MM.1S (cell line): Measurements from ENCODE around the gene PRKAR1B.

ENCODE experiments used
- DNase-seq: peaks from one replicate; pipeline ENCODE4 v3.0.0-alpha.2; 2015
- H2AFZ ChIP-seq: fragments of 300-600 bp; sonication (generic); 2 replicates; pipeline ENCODE4 v1.6.0; 2016; ENCODE audit warnings: antibody characterized with exemption, low read length
- H3F3A ChIP-seq: fragments of 300-600 bp; sonication (generic); 2 replicates; pipeline ENCODE4 v1.6.1; 2016; ENCODE audit warnings: mild to moderate bottlenecking, antibody characterized with exemption, low read length, moderate library complexity, mixed read lengths; ENCODE audit not compliant: insufficient read depth
- H3K27ac ChIP-seq: fragments of 300-600 bp; sonication (generic); 2 replicates; pipeline ENCODE4 v1.5.1; 2016; ENCODE audit warnings: mild to moderate bottlenecking, low read length
- H3K27me3 ChIP-seq: fragments of 300-600 bp; sonication (generic); replicated peaks from 2 replicates; pipeline ENCODE4 v1.6.0; 2016; ENCODE audit warnings: low read length; ENCODE audit not compliant: insufficient read depth
- H3K36me3 ChIP-seq: fragments of 300-600 bp; sonication (generic); replicated peaks from 2 replicates; pipeline ENCODE4 v1.6.1; 2016; ENCODE audit warnings: mild to moderate bottlenecking, low read length, mixed read lengths; ENCODE audit not compliant: insufficient read depth
- H3K4me1 ChIP-seq: fragments of 300-600 bp; sonication (generic); 2 replicates; pipeline ENCODE4 v1.6.1; 2016; ENCODE audit warnings: low read length, mixed read lengths
- H3K4me2 ChIP-seq: fragments of 300-600 bp; sonication (generic); 2 replicates; pipeline ENCODE4 v1.6.0; 2016; ENCODE audit warnings: low read depth, low read length
- H3K4me3 ChIP-seq: fragments of 300-600 bp; sonication (generic); 2 replicates; pipeline ENCODE4 v1.5.1; 2016; ENCODE audit warnings: low read length, mixed read lengths
- H3K79me2 ChIP-seq: fragments of 300-600 bp; sonication (generic); 2 replicates; pipeline ENCODE4 v1.6.1; 2016; ENCODE audit warnings: mixed run types, low read length, mixed read lengths
- H3K9ac ChIP-seq: fragments of 300-600 bp; sonication (generic); 2 replicates; pipeline ENCODE4 v1.6.1; 2016; ENCODE audit warnings: low read length, mixed read lengths
- H3K9me2 ChIP-seq: fragments of 300-600 bp; sonication (generic); replicated peaks from 2 replicates; pipeline ENCODE4 v1.6.1; 2016; ENCODE audit warnings: mild to moderate bottlenecking, low read length, mixed read lengths; ENCODE audit not compliant: insufficient read depth
- H3K9me3 ChIP-seq: fragments of 300-600 bp; sonication (generic); replicated peaks from 2 replicates; pipeline ENCODE4 v1.6.1; 2016; ENCODE audit warnings: mild to moderate bottlenecking, low read length, mixed read lengths; ENCODE audit not compliant: insufficient read depth
- H4K20me1 ChIP-seq: fragments of 300-600 bp; sonication (generic); 2 replicates; pipeline ENCODE4 v1.6.1; 2016; ENCODE audit warnings: mild to moderate bottlenecking, low read length, moderate library complexity, mixed read lengths; ENCODE audit not compliant: insufficient read depth
- CTCF ChIP-seq: fragments of 300-600 bp; sonication (generic); IDR thresholded peaks from 2 replicates; pipeline ENCODE4 v1.5.1; 2016; ENCODE audit warnings: antibody characterized with exemption, low read length, mixed read lengths
- EZH2 ChIP-seq: fragments of 300-600 bp; sonication (generic); optimal IDR thresholded peaks from 2 replicates; pipeline ENCODE3; 2017; ENCODE audit warnings: low read depth, mild to moderate bottlenecking, antibody characterized with exemption, low read length, mixed read lengths
- EZH2phosphoT487 ChIP-seq: fragments of 300-600 bp; sonication (generic); IDR thresholded peaks from 2 replicates; pipeline ENCODE4 v1.6.1; 2018; ENCODE audit warnings: antibody characterized with exemption, low read length

PRKAR1B gene

GRCh38 chr7:773622-773915 lies 46.5 kb upstream of the PRKAR1B start:
- Histone ChIP-seq H3K27me3 (no peaks in the 10 kb centered on the region), H3K27ac (no peak overlapping the region), H3K9ac (no peak overlapping the region), H3K4me2 (no peak overlapping the region), H3K9me2 (no peaks in the 10 kb centered on the region), H3K79me2 (no peaks in the 10 kb centered on the region), H3F3A (no peaks in the 10 kb centered on the region), H4K20me1 (no peaks in the 10 kb centered on the region), H3K4me1 (no peaks in the 10 kb centered on the region), H3K9me3 (no peaks in the 10 kb centered on the region), H2AFZ (no peak overlapping the region), H3K36me3 (no peaks in the 10 kb centered on the region), H3K4me3 (no peak overlapping the region)
- TF ChIP-seq EZH2phosphoT487, result no peak
- no peak for TF ChIP-seq CTCF
- no peak for TF ChIP-seq EZH2
- no peak for DNase-seq

- Histone ChIP-seq H2AFZ (no peak overlapping the region), H3F3A (no peaks in the 10 kb centered on the region), H3K9me2 (no peaks in the 10 kb centered on the region), H3K36me3 (no peaks in the 10 kb centered on the region), H3K9ac (no peak overlapping the region), H3K4me1 (no peaks in the 10 kb centered on the region), H3K79me2 (no peaks in the 10 kb centered on the region), H3K4me3 (no peak overlapping the region), H3K27ac (no peak overlapping the region), H3K4me2 (no peak overlapping the region), H3K9me3 (no peaks in the 10 kb centered on the region), H4K20me1 (no peaks in the 10 kb centered on the region), H3K27me3 (no peaks in the 10 kb centered on the region)
- no peak for TF ChIP-seq EZH2
- no peak for TF ChIP-seq EZH2phosphoT487
- no peak for TF ChIP-seq CTCF
- DNase-seq, result no peak
Measured at GRCh38 chr7:772861-773621, 46.0 kb upstream of the PRKAR1B start.

GRCh38 chr7:772392-772791 lies 45.3 kb upstream of the PRKAR1B start:
- H2AFZ ChIP-seq, result no peak overlapping the region
- DNase-seq, result no peak
- no peak overlapping the region for H3K4me3 ChIP-seq
- H3K27me3 ChIP-seq, result no peaks in the 10 kb centered on the region
- H3K9me3 ChIP-seq, result no peaks in the 10 kb centered on the region
- H3K27ac ChIP-seq, result no peak overlapping the region
- TF ChIP-seq EZH2, result no peak
- no peak for TF ChIP-seq EZH2phosphoT487
- TF ChIP-seq CTCF, result no peak
- H3K4me2 ChIP-seq, result no peak overlapping the region
- no peaks in the 10 kb centered on the region for H3F3A ChIP-seq
- H3K36me3 ChIP-seq, result no peaks in the 10 kb centered on the region
- no peaks in the 10 kb centered on the region for H3K79me2 ChIP-seq
- no peaks in the 10 kb centered on the region for H3K4me1 ChIP-seq
- no peaks in the 10 kb centered on the region for H4K20me1 ChIP-seq
- no peak overlapping the region for H3K9ac ChIP-seq
- no peaks in the 10 kb centered on the region for H3K9me2 ChIP-seq
